Activated B cell treated with CpG ODN at 0.5 μM for 24 hours (primary cell): ENCODE measurements around the gene EEF2K. TPM values are rescaled to one million over a fixed set of nuclear protein-coding genes. Genes with fewer than 3 reads are reported as not detected.
A peak's percentile ranks its signal among the peaks of the same experiment; 100 is the strongest.

Experiments used
- ATAC-seq: fragments of 200-7000 bp; cut with Tn5 transposase; one replicate; pipeline ENCODE4 v1.10.0; 2021; ENCODE audit warnings: low read depth, mild to moderate bottlenecking, moderate library complexity
- CTCF ChIA-PET: fragments of 350-600 bp; sonication (Branson Sonifier 250); formaldehyde crosslinking; loops from one replicate; lab custom pipeline; 2021; ENCODE audit warnings: antibody characterized with exemption; lab: Charles Lee
- POLR2A ChIA-PET: fragments of 350-600 bp; sonication (Branson Sonifier 250); formaldehyde crosslinking; loops from one replicate; lab custom pipeline; 2021; ENCODE audit warnings: antibody characterized with exemption; lab: Charles Lee
- DNase-seq: peaks from one replicate; pipeline ENCODE4 v3.0.0; 2022
- H3K27ac Mint-ChIP-seq: one replicate; pipeline ENCODE4 v1.8.0; 2020; ENCODE audit warnings: mixed read lengths
- H3K27me3 Mint-ChIP-seq: one replicate; pipeline ENCODE4 v1.8.0; 2021; ENCODE audit warnings: mixed read lengths
- H3K36me3 Mint-ChIP-seq: one replicate; pipeline ENCODE4 v1.8.0; 2021; ENCODE audit warnings: low read depth, mixed read lengths
- H3K4me1 Mint-ChIP-seq: one replicate; pipeline ENCODE4 v1.8.0; 2021; ENCODE audit warnings: mixed read lengths
- H3K4me3 Mint-ChIP-seq: one replicate; pipeline ENCODE4 v1.8.0; 2020; ENCODE audit warnings: mild to moderate bottlenecking, mixed read lengths
- H3K9me3 Mint-ChIP-seq: one replicate; pipeline ENCODE4 v1.8.0; 2020; ENCODE audit warnings: mixed read lengths
- intact Hi-C: fragments of 100-400 bp; cut with micrococcal nuclease; formaldehyde crosslinking; loops from one replicate; pipeline ENCODE4 v1.15.1; 2024
- total RNA-seq: library from RNA; stranded (reverse); gene quantifications from 2 replicates; pipeline ENCODE4 v1.2.3, GENCODE V29; 2022
- TF ChIP-seq, protein P1 (sequence below): fragments of 200-600 bp; IDR thresholded peaks from one replicate; pipeline ENCODE4 v1.8.0; 2022; ENCODE audit warnings: antibody characterized with exemption, mild to moderate bottlenecking

EEF2K gene
- total RNA-seq, 1 donor from 2014 or later, result 29.7 TPM

DNA sequence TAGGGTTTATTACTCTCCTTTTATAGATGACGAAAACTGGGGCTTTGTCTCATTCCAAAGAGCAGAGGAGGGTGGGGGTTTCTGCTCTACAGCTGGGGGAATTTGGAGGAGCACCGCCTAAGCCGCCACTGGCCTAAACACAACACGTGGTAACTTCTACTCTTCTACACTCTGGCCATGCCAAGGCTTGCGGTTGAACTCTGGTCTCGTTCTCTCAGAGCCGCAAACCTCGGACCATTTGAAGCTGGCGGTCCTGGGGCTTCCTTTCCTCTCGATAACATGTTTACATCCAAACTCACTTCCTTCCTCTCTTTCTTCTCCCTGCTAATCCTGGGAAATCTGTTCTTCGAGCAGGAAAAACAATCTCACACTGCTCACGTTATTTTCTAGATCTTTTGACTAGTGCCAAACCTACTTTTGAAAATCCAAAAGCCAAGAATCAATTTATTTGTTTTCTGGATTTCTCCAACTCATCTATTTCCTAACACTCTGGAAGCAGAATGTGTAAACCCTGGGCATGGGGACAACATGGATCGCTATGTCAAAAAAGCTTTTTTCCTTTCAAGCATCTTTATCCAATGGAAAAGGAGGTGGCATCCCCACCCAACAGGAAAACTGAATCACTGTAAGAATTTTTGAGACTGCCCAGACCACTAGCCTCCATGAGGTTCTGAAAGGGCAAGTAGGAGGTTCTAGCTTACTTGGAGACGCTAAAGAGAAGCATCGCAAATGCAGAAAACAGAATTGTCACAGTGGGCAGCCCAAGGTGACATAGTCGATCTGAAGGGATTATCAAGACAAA lies 13.6 kb upstream of the EEF2K start:
- H3K4me3 Mint-ChIP-seq, result peak overlapping the region; percentile 95

DNA sequence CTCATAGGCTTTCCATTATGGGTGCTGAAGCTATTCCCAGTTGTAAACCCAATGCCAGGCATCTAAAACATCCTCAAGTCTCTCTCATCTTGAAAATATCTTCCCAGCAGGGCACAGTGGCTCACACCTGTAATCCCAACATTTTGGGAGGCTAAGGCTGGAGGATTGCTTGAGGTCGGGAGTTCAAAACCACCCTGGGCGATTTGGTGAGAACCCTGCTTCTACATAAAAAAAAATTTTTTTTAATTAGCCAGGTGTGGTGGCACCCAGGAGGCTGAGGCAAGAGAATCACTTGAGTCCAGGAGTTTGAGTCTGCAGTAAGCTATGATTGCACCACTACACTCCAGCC lies 13.0 kb upstream of the EEF2K start:
- no peak for ATAC-seq
- Mint-ChIP-seq H3K4me3 (no peak overlapping the region), H3K4me1 (peaks cover 79% of the 10 kb centered on the region), H3K36me3 (peaks cover 5% of the 10 kb centered on the region), H3K27ac (peak overlapping the region; percentile 100), H3K9me3 (peaks cover 2% of the 10 kb centered on the region), H3K27me3 (peaks cover 2% of the 10 kb centered on the region)
- no peak for DNase-seq
- TF ChIP-seq, protein P1, sequence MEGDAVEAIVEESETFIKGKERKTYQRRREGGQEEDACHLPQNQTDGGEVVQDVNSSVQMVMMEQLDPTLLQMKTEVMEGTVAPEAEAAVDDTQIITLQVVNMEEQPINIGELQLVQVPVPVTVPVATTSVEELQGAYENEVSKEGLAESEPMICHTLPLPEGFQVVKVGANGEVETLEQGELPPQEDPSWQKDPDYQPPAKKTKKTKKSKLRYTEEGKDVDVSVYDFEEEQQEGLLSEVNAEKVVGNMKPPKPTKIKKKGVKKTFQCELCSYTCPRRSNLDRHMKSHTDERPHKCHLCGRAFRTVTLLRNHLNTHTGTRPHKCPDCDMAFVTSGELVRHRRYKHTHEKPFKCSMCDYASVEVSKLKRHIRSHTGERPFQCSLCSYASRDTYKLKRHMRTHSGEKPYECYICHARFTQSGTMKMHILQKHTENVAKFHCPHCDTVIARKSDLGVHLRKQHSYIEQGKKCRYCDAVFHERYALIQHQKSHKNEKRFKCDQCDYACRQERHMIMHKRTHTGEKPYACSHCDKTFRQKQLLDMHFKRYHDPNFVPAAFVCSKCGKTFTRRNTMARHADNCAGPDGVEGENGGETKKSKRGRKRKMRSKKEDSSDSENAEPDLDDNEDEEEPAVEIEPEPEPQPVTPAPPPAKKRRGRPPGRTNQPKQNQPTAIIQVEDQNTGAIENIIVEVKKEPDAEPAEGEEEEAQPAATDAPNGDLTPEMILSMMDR, result no peak
- ChIA-PET CTCF (interaction anchor here (1.3 to 2.0 kb wide), 2 partner anchors 11 to 13 kb away, joined by 4 to 8 read pairs; partner anchors contain the start of gene EEF2K), POLR2A (interaction anchor here (0.6 to 8.8 kb wide), 4 partner anchors 13 to 185 kb away, joined by 3 to 154 read pairs (median 49); partner anchors contain the start of genes EEF2K, MOSMO and POLR3E)
- intact Hi-C loops, result loop anchor here (5.0 to 10.0 kb wide), 4 partner anchors 179 to 596 kb away; partner anchors contain the start of genes CDR2 and METTL9

More for the DNA sequence above, 13.6 kb upstream of the EEF2K start:
- peak; percentile 7 for ATAC-seq
- Mint-ChIP-seq H3K9me3 (peaks cover 2% of the 10 kb centered on the region), H3K27ac (peak overlapping the region; percentile 100), H3K27me3 (peaks cover 2% of the 10 kb centered on the region), H3K36me3 (peaks cover 5% of the 10 kb centered on the region), H3K4me1 (peaks cover 78% of the 10 kb centered on the region)
- CTCF ChIA-PET, result interaction anchor here (0.8 to 2.0 kb wide), 3 partner anchors 11 to 104 kb away, joined by 4 to 8 read pairs (median 5); partner anchors contain the start of genes EEF2K and POLR3E
- DNase-seq, result peak; percentile 58
- intact Hi-C loops, result loop anchor here (5.0 to 10.0 kb wide), 4 partner anchors 180 to 595 kb away; partner anchors contain the start of genes CDR2 and METTL9
- POLR2A ChIA-PET, result interaction anchor here (0.6 to 8.8 kb wide), 9 partner anchors 7 to 245 kb away, joined by 3 to 154 read pairs (median 24); partner anchors contain the start of genes EEF2K, MOSMO, POLR3E and UQCRC2
- TF ChIP-seq, protein P1, result no peak

- no peak for DNase-seq
- ATAC-seq, result no peak
- H3K9me3 Mint-ChIP-seq, result peaks cover 2% of the 10 kb centered on the region
- intact Hi-C loops, result loop anchor here (5.0 to 10.0 kb wide), 4 partner anchors 177 to 598 kb away; partner anchors contain the start of genes CDR2 and METTL9
- H3K4me1 Mint-ChIP-seq, result peaks cover 78% of the 10 kb centered on the region
- ChIA-PET CTCF (interaction anchor here (0.9 to 2.9 kb wide), 4 partner anchors 11 to 188 kb away, joined by 3 to 17 read pairs (median 8); partner anchors contain the start of genes EEF2K and POLR3E), POLR2A (interaction anchor here (0.5 to 8.8 kb wide), 5 partner anchors 11 to 242 kb away, joined by 3 to 154 read pairs (median 6); partner anchors contain the start of genes EEF2K, MOSMO, POLR3E and UQCRC2)
- H3K27me3 Mint-ChIP-seq, result peaks cover 2% of the 10 kb centered on the region
- peak overlapping the region; percentile 96 for H3K27ac Mint-ChIP-seq
- peaks cover 3% of the 10 kb centered on the region for H3K36me3 Mint-ChIP-seq
- TF ChIP-seq, protein P1, result no peak
- H3K4me3 Mint-ChIP-seq, result peak overlapping the region; percentile 87
Measured at GRCh38 chr16:22194707-22195444, 11.2 kb upstream of the EEF2K start.

- intact Hi-C loops, result loop anchor here (10.0 kb wide), 1 partner anchor 239 kb away; no protein-coding TSS in a partner anchor
- ChIA-PET POLR2A (interaction anchor here (0.5 to 8.8 kb wide), 4 partner anchors 11 to 242 kb away, joined by 3 to 154 read pairs (median 8); partner anchors contain the start of genes EEF2K, POLR3E and UQCRC2), CTCF (interaction anchor here (0.9 to 2.9 kb wide), 4 partner anchors 10 to 188 kb away, joined by 3 to 17 read pairs (median 8); partner anchors contain the start of genes EEF2K and POLR3E)
- Mint-ChIP-seq H3K4me1 (peaks cover 77% of the 10 kb centered on the region), H3K27me3 (peaks cover 2% of the 10 kb centered on the region), H3K4me3 (peak overlapping the region; percentile 87), H3K27ac (peak overlapping the region; percentile 96), H3K9me3 (peaks cover 2% of the 10 kb centered on the region), H3K36me3 (peaks cover 3% of the 10 kb centered on the region)
- TF ChIP-seq, protein P1, result no peak
- no peak for DNase-seq
- ATAC-seq, result no peak
Measured at GRCh38 chr16:22195445-22195694, 10.7 kb upstream of the EEF2K start.
